Measurements from ENCODE around the gene CEP192. TPM values are rescaled to one million over a fixed set of nuclear protein-coding genes. Genes with fewer than 3 reads are reported as not detected.

The CEP192 gene
- total and polyA plus RNA-seq, 2 of the 13 experiments (the other 11 are each of a cell fraction or from before 2014, with no cell fraction given), result 15.3 to 24.7 TPM

GRCh38 chr18:12990967-12991820 is at the start of gene CEP192 (continued):
- TF ChIP-seq ETV6 (CRISPR knock-in tag; conservative IDR thresholded peaks at IDR 0.05) (peak; percentile 81; the same call in 1 of the 2 replicates), HHEX (CRISPR knock-in tag; IDR thresholded peaks at IDR 0.05) (no peak), ARNT (IDR thresholded peaks at IDR 0.05) (no peak), YEATS4 (CRISPR knock-in tag; IDR thresholded peaks at IDR 0.05; ENCODE audit: borderline replicate concordance) (peak; percentile 91), ZNF230 (CRISPR knock-in tag; IDR thresholded peaks at IDR 0.05) (peak; percentile 95), BORCS8-MEF2B (CRISPR knock-in tag; IDR thresholded peaks at IDR 0.05) (peak; percentile 91), ZEB1 (IDR thresholded peaks at IDR 0.05; ENCODE audit: insufficient replicate concordance, low read depth) (no peak), PHF8 (CRISPR knock-in tag; IDR thresholded peaks at IDR 0.05) (peak; percentile 99), MED13 (CRISPR knock-in tag; IDR thresholded peaks at IDR 0.05) (peak; percentile 82), SOX13 (IDR thresholded peaks at IDR 0.05) (no peak; the same call in 1 of the 2 replicates), SOX13 (CRISPR knock-in tag; conservative IDR thresholded peaks at IDR 0.05 in 1 of 2, IDR thresholded peaks at IDR 0.05 in 1 of 2) (peak in 1 of 2 experiments; percentile 36; a peak in 1 of 4 replicates), MIXL1 (CRISPR knock-in tag; IDR thresholded peaks at IDR 0.05) (no peak; the same call in 1 of the 2 replicates), MTA1 (CRISPR knock-in tag; IDR thresholded peaks at IDR 0.05; ENCODE audit: borderline replicate concordance) (peak; percentile 73; the same call in 1 of the 2 replicates), ZBTB40 (IDR thresholded peaks at IDR 0.05) (no peak), ZBTB40 (CRISPR knock-in tag; IDR thresholded peaks at IDR 0.05) (no peak; the same call in 1 of the 2 replicates), ZNF484 (CRISPR knock-in tag; IDR thresholded peaks at IDR 0.05; ENCODE audit: borderline replicate concordance, low read depth) (peak; percentile 81; the same call in 1 of the 2 replicates), MTERF4 (CRISPR knock-in tag; IDR thresholded peaks at IDR 0.05) (peak; percentile 94), TFDP1 (CRISPR knock-in tag; IDR thresholded peaks at IDR 0.05; ENCODE audit: borderline replicate concordance) (peak; percentile 80), SALL2 (CRISPR knock-in tag; IDR thresholded peaks at IDR 0.05) (peak; percentile 95)

Measured in HepG2 (cell line).